Lower lobe of right lung (tissue), 2 donors: Measurements from ENCODE around the gene PHACTR1. TPM values are rescaled to one million over a fixed set of nuclear protein-coding genes. Genes with fewer than 3 reads are reported as not detected.

Source experiments
- ATAC-seq, 2 donors: fragments of 200-7000 bp; cut with Tn5 transposase; one replicate each; pipeline ENCODE4 v1.9.1; 2020 to 2022; ENCODE audit warnings: mild to moderate bottlenecking in 2 of 2, moderate library complexity in 2 of 2
- DNase-seq: peaks from one replicate; pipeline ENCODE4 v3.0.0-alpha.2; 2020
- H3K27ac ChIP-seq: fragments of 200-600 bp; one replicate; pipeline ENCODE4 v1.8.0; 2022
- H3K27me3 ChIP-seq: fragments of 200-600 bp; one replicate; pipeline ENCODE4 v1.8.0; 2022; ENCODE audit warnings: low read depth
- H3K36me3 ChIP-seq: fragments of 200-600 bp; one replicate; pipeline ENCODE4 v1.8.0; 2022; ENCODE audit warnings: mild to moderate bottlenecking
- H3K4me1 ChIP-seq: fragments of 200-600 bp; one replicate; pipeline ENCODE4 v1.8.0; 2022
- H3K4me3 ChIP-seq: fragments of 200-600 bp; one replicate; pipeline ENCODE4 v1.8.0; 2022; ENCODE audit warnings: mild to moderate bottlenecking
- H3K9me3 ChIP-seq: fragments of 200-600 bp; one replicate; pipeline ENCODE4 v1.8.0; 2022
- intact Hi-C: fragments of 100-400 bp; cut with DNase I; formaldehyde crosslinking; loops from one replicate; pipeline ENCODE4 v1.11.0; 2022
- total RNA-seq: library from RNA; stranded (reverse); fragmentation: NEBNext Ultra II Directional; extraction: Animal tissue kit (Norgen Biotek cat#: 25700); gene quantifications from one replicate; pipeline ENCODE4 v1.2.1, GENCODE V29; 2021
- TF ChIP-seq, protein P1 (sequence below): fragments of 200-600 bp; IDR thresholded peaks from one replicate; pipeline ENCODE4 v1.8.0; 2022; ENCODE audit warnings: antibody characterized with exemption, mild to moderate bottlenecking
- donor health status: DM: no; HTN: yes; CAD: no; lungs with severe emphysema.

PHACTR1 gene
- total RNA-seq, 1 donor from 2014 or later, result 91.0 TPM

DNA sequence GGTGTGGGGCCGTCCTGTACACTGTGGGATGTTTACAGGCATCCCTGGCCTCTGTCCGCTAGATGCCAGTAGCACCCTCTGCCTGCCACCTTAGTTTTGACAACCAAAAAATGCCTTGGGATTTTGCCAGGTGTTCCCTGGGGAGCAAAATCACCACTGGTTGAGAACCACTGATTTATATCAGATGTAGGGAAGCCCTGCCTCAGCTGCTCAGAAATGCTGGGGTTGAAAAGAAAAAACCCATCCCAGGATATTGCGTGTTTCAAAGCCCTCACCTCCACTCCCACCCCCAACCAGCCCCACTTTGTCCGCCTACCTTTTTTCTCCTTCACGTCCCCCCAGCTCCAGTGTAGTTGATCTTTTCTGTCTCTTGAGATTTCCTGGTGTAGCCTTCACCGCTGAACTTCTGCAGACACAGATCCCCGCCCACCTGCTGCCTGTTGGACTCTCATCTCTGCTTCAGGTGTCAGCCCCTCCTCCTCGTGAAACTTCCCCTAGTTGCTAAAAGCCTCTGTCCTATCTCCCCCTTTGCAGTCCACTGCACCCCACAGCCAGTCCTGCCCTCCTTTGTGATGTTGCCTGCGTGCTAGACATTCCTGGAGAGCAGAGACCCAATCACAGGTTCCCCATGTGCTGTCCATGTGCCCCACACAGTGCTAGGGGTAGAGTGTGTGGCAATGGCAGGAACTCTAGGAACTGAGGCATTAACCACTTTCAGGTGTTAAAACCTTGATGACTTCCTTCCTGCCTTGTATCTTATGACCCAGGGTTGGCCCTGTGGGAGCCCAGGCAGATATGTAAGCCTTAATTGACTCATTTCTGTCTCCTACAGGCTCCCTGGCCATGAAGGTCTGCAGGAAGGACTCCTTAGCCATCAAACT is 512.9 kb downstream of the PHACTR1 start:
- no peaks in the 10 kb centered on the region for H3K9me3 ChIP-seq
- DNase-seq (no peak), ATAC-seq (peak in 1 of 2 donors; percentile 13)
- peaks cover 37% of the 10 kb centered on the region for H3K36me3 ChIP-seq
- intact Hi-C loops, result no loop called here
- H3K27ac ChIP-seq, result no peak overlapping the region
- TF ChIP-seq, protein P1, sequence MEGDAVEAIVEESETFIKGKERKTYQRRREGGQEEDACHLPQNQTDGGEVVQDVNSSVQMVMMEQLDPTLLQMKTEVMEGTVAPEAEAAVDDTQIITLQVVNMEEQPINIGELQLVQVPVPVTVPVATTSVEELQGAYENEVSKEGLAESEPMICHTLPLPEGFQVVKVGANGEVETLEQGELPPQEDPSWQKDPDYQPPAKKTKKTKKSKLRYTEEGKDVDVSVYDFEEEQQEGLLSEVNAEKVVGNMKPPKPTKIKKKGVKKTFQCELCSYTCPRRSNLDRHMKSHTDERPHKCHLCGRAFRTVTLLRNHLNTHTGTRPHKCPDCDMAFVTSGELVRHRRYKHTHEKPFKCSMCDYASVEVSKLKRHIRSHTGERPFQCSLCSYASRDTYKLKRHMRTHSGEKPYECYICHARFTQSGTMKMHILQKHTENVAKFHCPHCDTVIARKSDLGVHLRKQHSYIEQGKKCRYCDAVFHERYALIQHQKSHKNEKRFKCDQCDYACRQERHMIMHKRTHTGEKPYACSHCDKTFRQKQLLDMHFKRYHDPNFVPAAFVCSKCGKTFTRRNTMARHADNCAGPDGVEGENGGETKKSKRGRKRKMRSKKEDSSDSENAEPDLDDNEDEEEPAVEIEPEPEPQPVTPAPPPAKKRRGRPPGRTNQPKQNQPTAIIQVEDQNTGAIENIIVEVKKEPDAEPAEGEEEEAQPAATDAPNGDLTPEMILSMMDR, result no peak
- H3K4me1 ChIP-seq, result no peaks in the 10 kb centered on the region
- no peak overlapping the region for H3K4me3 ChIP-seq
- H3K27me3 ChIP-seq, result no peaks in the 10 kb centered on the region

DNA sequence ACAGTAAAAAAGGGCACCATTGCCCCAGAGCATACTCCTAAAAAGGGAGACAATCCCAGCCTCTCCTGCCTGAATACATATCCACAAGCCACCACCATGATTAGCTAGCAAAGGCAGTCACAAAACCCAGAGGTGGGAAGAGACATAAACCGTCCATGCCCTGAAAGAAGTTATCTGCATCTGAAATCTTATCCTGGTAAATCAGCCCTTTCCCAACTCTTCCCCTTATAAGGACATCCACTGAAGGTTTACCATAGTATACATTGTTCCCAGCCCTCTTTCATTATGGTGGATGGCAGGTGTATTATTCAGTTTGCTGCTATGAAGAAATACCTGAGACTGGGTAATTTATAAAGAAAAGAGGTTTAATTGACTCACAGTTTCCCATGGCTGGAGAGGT is 516.5 kb downstream of the PHACTR1 start:
- Histone ChIP-seq H3K9me3 (no peaks in the 10 kb centered on the region), H3K36me3 (peaks cover 34% of the 10 kb centered on the region), H3K4me3 (no peak overlapping the region), H3K27me3 (no peaks in the 10 kb centered on the region), H3K27ac (no peak overlapping the region), H3K4me1 (no peaks in the 10 kb centered on the region)
- ATAC-seq (no peak), DNase-seq (no peak)
- intact Hi-C loops, result no loop called here
- TF ChIP-seq, protein P1, result no peak

DNA sequence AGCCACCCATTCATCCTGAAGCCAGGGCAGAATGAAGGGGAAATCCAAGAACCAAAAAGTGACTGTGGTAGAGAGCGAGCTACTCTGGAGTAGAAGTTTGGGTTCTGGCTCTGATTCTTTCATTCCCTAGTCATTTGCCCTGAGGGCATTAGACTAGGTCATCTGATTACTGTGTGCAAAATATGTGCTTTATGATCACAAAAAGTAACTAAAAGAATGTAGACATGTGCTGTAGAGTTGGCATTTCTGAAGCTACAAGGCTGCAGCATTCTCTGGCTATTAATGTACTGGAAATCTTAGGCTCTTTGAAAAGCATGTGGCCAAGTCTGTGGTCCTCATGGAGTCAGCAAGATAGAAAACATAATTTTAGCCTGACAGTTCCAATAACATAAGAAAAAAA is 517.6 kb downstream of the PHACTR1 start:
- TF ChIP-seq, protein P1, result no peak
- H3K27ac ChIP-seq, result no peak overlapping the region
- ATAC-seq (no peak), DNase-seq (no peak)
- intact Hi-C loops, result no loop called here
- H3K36me3 ChIP-seq, result peaks cover 35% of the 10 kb centered on the region
- H3K27me3 ChIP-seq, result no peaks in the 10 kb centered on the region
- no peaks in the 10 kb centered on the region for H3K4me1 ChIP-seq
- H3K9me3 ChIP-seq, result no peaks in the 10 kb centered on the region
- no peak overlapping the region for H3K4me3 ChIP-seq

DNA sequence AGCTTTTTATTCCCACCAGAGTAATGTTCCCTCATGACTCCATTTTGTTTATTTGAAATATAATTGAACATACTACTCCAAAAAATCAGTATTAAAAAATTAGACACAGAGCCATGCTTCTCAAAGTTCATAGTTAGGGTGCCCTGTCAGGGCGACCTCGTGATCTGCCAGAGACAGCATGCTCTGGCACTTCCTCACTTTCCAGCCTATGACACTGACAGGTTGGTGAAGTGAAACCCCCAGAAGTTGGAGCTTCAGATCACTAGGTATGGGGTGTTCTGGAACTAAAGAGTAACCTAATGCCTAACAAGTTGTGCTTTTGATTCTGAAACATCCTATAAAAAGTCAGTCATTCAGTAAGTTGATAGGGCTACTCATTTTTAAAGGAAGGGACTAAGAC is 518.8 kb downstream of the PHACTR1 start:
- Histone ChIP-seq H3K4me3 (no peak overlapping the region), H3K27me3 (no peaks in the 10 kb centered on the region), H3K9me3 (no peaks in the 10 kb centered on the region), H3K36me3 (peaks cover 33% of the 10 kb centered on the region), H3K4me1 (no peaks in the 10 kb centered on the region), H3K27ac (no peak overlapping the region)
- DNase-seq (no peak), ATAC-seq (no peak)
- TF ChIP-seq, protein P1, result no peak
- intact Hi-C loops, result no loop called here

DNA sequence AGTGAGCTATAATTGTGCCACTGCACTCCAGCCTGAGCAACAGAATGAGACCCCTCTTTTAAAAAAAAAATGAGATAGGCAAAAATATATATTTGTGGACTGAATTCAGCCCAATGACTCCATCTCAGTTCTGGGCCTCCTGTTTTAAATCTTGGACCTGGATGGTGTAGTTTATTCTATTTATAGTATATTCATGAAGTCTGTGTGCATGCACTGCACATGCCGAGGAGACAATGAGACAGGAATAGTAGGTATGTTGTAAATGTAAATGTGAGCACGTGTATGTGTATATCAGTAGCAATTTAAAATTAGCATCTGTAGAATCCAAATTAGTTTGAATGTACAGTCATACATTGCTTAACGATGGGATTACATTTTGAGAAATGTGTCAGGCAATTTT is 520.8 kb downstream of the PHACTR1 start:
- ATAC-seq (no peak), DNase-seq (no peak)
- no peaks in the 10 kb centered on the region for H3K9me3 ChIP-seq
- H3K4me1 ChIP-seq, result no peaks in the 10 kb centered on the region
- intact Hi-C loops, result no loop called here
- H3K27me3 ChIP-seq, result no peaks in the 10 kb centered on the region
- no peak overlapping the region for H3K27ac ChIP-seq
- TF ChIP-seq, protein P1, result no peak
- H3K36me3 ChIP-seq, result peaks cover 19% of the 10 kb centered on the region
- H3K4me3 ChIP-seq, result no peak overlapping the region
